GM12891 (cell line): Measurements from ENCODE around the gene VWA1.

Experiments used
- PAX5 ChIP-seq: IDR thresholded peaks from 2 replicates; pipeline ENCODE4 v1.6.1; 2011; ENCODE audit warnings: low read length, moderate library complexity, mild to moderate bottlenecking; ENCODE audit not compliant: insufficient read depth, severe bottlenecking
- POLR2A ChIP-seq: IDR thresholded peaks from 2 replicates; pipeline ENCODE4 v1.6.1; 2011; ENCODE audit warnings: low read depth, low read length, control low read depth
- POLR2AphosphoS5 ChIP-seq: IDR thresholded peaks from 2 replicates; pipeline ENCODE4 v1.6.1; 2011; ENCODE audit warnings: low read depth, low read length, control low read depth
- POU2F2 ChIP-seq: IDR thresholded peaks from 2 replicates; pipeline ENCODE4 v1.6.1; 2011; ENCODE audit warnings: low read depth, mild to moderate bottlenecking, control low read depth, low read length, moderate library complexity
- SPI1 ChIP-seq: IDR thresholded peaks from 2 replicates; pipeline ENCODE4 v1.6.1; 2011; ENCODE audit warnings: low read depth, low read length, control low read depth
- TAF1 ChIP-seq: IDR thresholded peaks from 2 replicates; pipeline ENCODE4 v1.6.1; 2011; ENCODE audit warnings: low read depth, low read length, control low read depth

GRCh38 chr1:1421907-1422464 lies 13.5 kb upstream of the VWA1 start:
- TF ChIP-seq POLR2A = no peak
- TF ChIP-seq POLR2AphosphoS5 = no peak
- no peak for TF ChIP-seq TAF1
- TF ChIP-seq POU2F2 = no peak
- TF ChIP-seq SPI1 = no peak
- TF ChIP-seq PAX5 = no peak
